ENCODE results near the gene CFH.
"Not testable (repeated sequence)": the region's sequence is repeated elsewhere in the genome, so short reads cannot be mapped to it uniquely, and the experiment has no call there.

CFH gene

GRCh38 chr1:196794103-196794502 lies 142.3 kb downstream of the CFH start:
- H3K27me3 ChIP-seq (ENCODE audit: insufficient read depth, poor library complexity, severe bottlenecking); H3K27ac ChIP-seq (replicated peaks); H3K4me3 ChIP-seq (replicated peaks; ENCODE audit: insufficient read depth, low read length); DNase-seq (ENCODE audit: low read depth in 1 of 2, low spot score in 1 of 2): not testable (repeated sequence)
